Activated B cell treated with CpG ODN at 0.5 μM for 24 hours (primary cell): ENCODE results near the gene EPO. TPM values are rescaled to one million over a fixed set of nuclear protein-coding genes. Genes with fewer than 3 reads are reported as not detected.
"Not testable (repeated sequence)": the region's sequence is repeated elsewhere in the genome, so short reads cannot be mapped to it uniquely, and the experiment has no call there.

Source experiments
- ATAC-seq: fragments of 200-7000 bp; cut with Tn5 transposase; one replicate; pipeline ENCODE4 v1.10.0; 2021; ENCODE audit warnings: low read depth, mild to moderate bottlenecking, moderate library complexity
- CTCF ChIA-PET: fragments of 350-600 bp; sonication (Branson Sonifier 250); formaldehyde crosslinking; loops from one replicate; lab custom pipeline; 2021; ENCODE audit warnings: antibody characterized with exemption; lab: Charles Lee
- POLR2A ChIA-PET: fragments of 350-600 bp; sonication (Branson Sonifier 250); formaldehyde crosslinking; loops from one replicate; lab custom pipeline; 2021; ENCODE audit warnings: antibody characterized with exemption; lab: Charles Lee
- DNase-seq: peaks from one replicate; pipeline ENCODE4 v3.0.0; 2022
- H3K27ac Mint-ChIP-seq: one replicate; pipeline ENCODE4 v1.8.0; 2020; ENCODE audit warnings: mixed read lengths
- H3K27me3 Mint-ChIP-seq: one replicate; pipeline ENCODE4 v1.8.0; 2021; ENCODE audit warnings: mixed read lengths
- H3K36me3 Mint-ChIP-seq: one replicate; pipeline ENCODE4 v1.8.0; 2021; ENCODE audit warnings: low read depth, mixed read lengths
- H3K4me1 Mint-ChIP-seq: one replicate; pipeline ENCODE4 v1.8.0; 2021; ENCODE audit warnings: mixed read lengths
- H3K4me3 Mint-ChIP-seq: one replicate; pipeline ENCODE4 v1.8.0; 2020; ENCODE audit warnings: mild to moderate bottlenecking, mixed read lengths
- H3K9me3 Mint-ChIP-seq: one replicate; pipeline ENCODE4 v1.8.0; 2020; ENCODE audit warnings: mixed read lengths
- intact Hi-C: fragments of 100-400 bp; cut with micrococcal nuclease; formaldehyde crosslinking; loops from one replicate; pipeline ENCODE4 v1.15.1; 2024
- total RNA-seq: library from RNA; stranded (reverse); gene quantifications from 2 replicates; pipeline ENCODE4 v1.2.3, GENCODE V29; 2022
- TF ChIP-seq, protein P1 (sequence below): fragments of 200-600 bp; IDR thresholded peaks from one replicate; pipeline ENCODE4 v1.8.0; 2022; ENCODE audit warnings: antibody characterized with exemption, mild to moderate bottlenecking

Gene EPO
- total RNA-seq, 1 donor from 2014 or later = not detected

DNA sequence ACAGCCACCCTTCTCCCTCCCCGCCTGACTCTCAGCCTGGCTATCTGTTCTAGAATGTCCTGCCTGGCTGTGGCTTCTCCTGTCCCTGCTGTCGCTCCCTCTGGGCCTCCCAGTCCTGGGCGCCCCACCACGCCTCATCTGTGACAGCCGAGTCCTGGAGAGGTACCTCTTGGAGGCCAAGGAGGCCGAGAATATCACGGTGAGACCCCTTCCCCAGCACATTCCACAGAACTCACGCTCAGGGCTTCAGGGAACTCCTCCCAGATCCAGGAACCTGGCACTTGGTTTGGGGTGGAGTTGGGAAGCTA, 1.2 kb downstream of the EPO start:
- ATAC-seq (no peak), DNase-seq (no peak)
- Mint-ChIP-seq H3K4me3 (no peak overlapping the region), H3K36me3 (no peaks in the 10 kb centered on the region), H3K9me3 (peaks cover 13% of the 10 kb centered on the region), H3K27ac (no peak overlapping the region), H3K4me1 (peaks cover 7% of the 10 kb centered on the region), H3K27me3 (peaks cover 38% of the 10 kb centered on the region)
- intact Hi-C loops = no loop called here
- ChIA-PET CTCF (interaction anchor here (1.4 kb wide), 1 partner anchor 16 kb away, joined by 5 read pairs; the partner anchor contains the start of gene POP7), POLR2A (no interaction called here)
- TF ChIP-seq, protein P1, sequence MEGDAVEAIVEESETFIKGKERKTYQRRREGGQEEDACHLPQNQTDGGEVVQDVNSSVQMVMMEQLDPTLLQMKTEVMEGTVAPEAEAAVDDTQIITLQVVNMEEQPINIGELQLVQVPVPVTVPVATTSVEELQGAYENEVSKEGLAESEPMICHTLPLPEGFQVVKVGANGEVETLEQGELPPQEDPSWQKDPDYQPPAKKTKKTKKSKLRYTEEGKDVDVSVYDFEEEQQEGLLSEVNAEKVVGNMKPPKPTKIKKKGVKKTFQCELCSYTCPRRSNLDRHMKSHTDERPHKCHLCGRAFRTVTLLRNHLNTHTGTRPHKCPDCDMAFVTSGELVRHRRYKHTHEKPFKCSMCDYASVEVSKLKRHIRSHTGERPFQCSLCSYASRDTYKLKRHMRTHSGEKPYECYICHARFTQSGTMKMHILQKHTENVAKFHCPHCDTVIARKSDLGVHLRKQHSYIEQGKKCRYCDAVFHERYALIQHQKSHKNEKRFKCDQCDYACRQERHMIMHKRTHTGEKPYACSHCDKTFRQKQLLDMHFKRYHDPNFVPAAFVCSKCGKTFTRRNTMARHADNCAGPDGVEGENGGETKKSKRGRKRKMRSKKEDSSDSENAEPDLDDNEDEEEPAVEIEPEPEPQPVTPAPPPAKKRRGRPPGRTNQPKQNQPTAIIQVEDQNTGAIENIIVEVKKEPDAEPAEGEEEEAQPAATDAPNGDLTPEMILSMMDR = no peak

- H3K9me3 Mint-ChIP-seq = peaks cover 13% of the 10 kb centered on the region
- intact Hi-C loops = no loop called here
- TF ChIP-seq, protein P1 = no peak
- no peak overlapping the region for H3K27ac Mint-ChIP-seq
- peaks cover 7% of the 10 kb centered on the region for H3K4me1 Mint-ChIP-seq
- peaks cover 44% of the 10 kb centered on the region for H3K27me3 Mint-ChIP-seq
- POLR2A ChIA-PET = no interaction called here
- ATAC-seq (no peak), DNase-seq (no peak)
- H3K4me3 Mint-ChIP-seq = no peak overlapping the region
- no peaks in the 10 kb centered on the region for H3K36me3 Mint-ChIP-seq
- CTCF ChIA-PET = no interaction called here
These were observed 2.4 kb downstream of the EPO start for GRCh38 chr7:100722480-100723212.

GRCh38 chr7:100723732-100724275, 3.5 kb downstream of the EPO start:
- no peak for DNase-seq
- no peaks in the 10 kb centered on the region for H3K36me3 Mint-ChIP-seq
- H3K4me3 Mint-ChIP-seq = no peak overlapping the region
- POLR2A ChIA-PET = no interaction called here
- no peak overlapping the region for H3K27ac Mint-ChIP-seq
- peaks cover 7% of the 10 kb centered on the region for H3K4me1 Mint-ChIP-seq
- TF ChIP-seq, protein P1 = no peak
- intact Hi-C loops = no loop called here
- H3K27me3 Mint-ChIP-seq = peaks cover 42% of the 10 kb centered on the region
- peaks cover 3% of the 10 kb centered on the region for H3K9me3 Mint-ChIP-seq
- ATAC-seq = no peak
- CTCF ChIA-PET = interaction anchor here (1.3 to 3.0 kb wide), 2 partner anchors 10 to 164 kb away, joined by 3 to 7 read pairs; partner anchors contain the start of gene ZAN

GRCh38 chr7:100724364-100724763, 4.1 kb downstream of the EPO start:
- peaks cover 38% of the 10 kb centered on the region for H3K27me3 Mint-ChIP-seq
- POLR2A ChIA-PET = interaction anchor here (0.7 kb wide), 1 partner anchor 25 kb away, joined by 3 read pairs; no protein-coding TSS in a partner anchor
- H3K4me3 Mint-ChIP-seq, ATAC-seq, H3K36me3 Mint-ChIP-seq, H3K27ac Mint-ChIP-seq, intact Hi-C loops, DNase-seq, H3K9me3 Mint-ChIP-seq, H3K4me1 Mint-ChIP-seq: not testable (repeated sequence)
- CTCF ChIA-PET = interaction anchor here (0.7 to 3.0 kb wide), 5 partner anchors 9 to 267 kb away, joined by 3 to 19 read pairs (median 3); partner anchors contain the start of genes POP7 and ZAN

DNA sequence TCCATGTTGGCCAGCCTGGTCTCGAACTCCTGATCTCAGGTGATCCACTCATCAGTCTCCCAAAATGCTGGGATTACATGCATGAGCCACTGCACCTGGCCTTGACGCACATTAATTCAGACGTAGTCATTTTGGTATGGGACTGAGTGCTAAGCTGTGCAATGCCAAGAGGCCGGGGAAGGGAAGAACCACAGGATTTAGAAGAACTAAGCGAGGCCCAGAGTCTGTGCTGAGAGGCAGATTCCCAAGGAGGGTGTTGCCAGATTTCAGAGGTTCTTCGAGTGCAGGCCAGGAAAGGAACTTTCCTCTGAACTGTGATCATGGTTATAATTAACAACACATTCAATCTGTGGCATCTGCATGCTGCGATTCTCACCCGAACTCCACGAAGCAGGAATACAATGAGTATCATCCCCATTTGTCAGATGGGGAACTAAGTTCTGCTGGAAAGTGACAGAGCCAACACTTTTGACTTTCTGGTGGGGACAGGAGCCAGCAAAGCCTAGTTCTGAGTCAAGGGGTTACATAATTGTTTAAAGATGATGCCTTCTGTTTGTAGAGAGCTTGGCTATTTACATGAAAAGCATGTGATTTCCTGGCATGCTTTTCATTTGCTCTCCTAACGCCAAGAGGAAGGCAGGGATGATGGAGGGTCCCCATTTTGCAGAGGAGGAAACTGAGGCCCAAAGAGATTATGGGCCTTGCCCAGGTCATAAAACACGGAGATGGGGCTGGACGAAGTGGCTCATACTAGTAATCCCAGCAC, 6.9 kb downstream of the EPO start:
- intact Hi-C loops = no loop called here
- TF ChIP-seq, protein P1 = no peak
- H3K4me1 Mint-ChIP-seq = peaks cover 5% of the 10 kb centered on the region
- no peak overlapping the region for H3K4me3 Mint-ChIP-seq
- no peak overlapping the region for H3K27ac Mint-ChIP-seq
- ChIA-PET POLR2A (no interaction called here), CTCF (interaction anchor here (2.7 to 3.0 kb wide), 2 partner anchors 21 to 168 kb away, joined by 7 to 19 read pairs; partner anchors contain the start of gene POP7)
- no peaks in the 10 kb centered on the region for H3K36me3 Mint-ChIP-seq
- peaks cover 19% of the 10 kb centered on the region for H3K27me3 Mint-ChIP-seq
- ATAC-seq (no peak), DNase-seq (no peak)
- no peaks in the 10 kb centered on the region for H3K9me3 Mint-ChIP-seq
